GM18519 (cell line): Measurements from ENCODE around the gene KIF14.
"Not testable (repeated sequence)": the region's sequence is repeated elsewhere in the genome, so short reads cannot be mapped to it uniquely, and the experiment has no call there.

Experiments
- ATAC-seq: cut with Tn5 transposase; IDR thresholded peaks from one replicate; pipeline ENCODE4 v1.9.1; 2021; ENCODE audit warnings: mild to moderate bottlenecking, moderate library complexity; ENCODE audit not compliant: unreplicated experiment, low FRiP score

Gene KIF14

DNA sequence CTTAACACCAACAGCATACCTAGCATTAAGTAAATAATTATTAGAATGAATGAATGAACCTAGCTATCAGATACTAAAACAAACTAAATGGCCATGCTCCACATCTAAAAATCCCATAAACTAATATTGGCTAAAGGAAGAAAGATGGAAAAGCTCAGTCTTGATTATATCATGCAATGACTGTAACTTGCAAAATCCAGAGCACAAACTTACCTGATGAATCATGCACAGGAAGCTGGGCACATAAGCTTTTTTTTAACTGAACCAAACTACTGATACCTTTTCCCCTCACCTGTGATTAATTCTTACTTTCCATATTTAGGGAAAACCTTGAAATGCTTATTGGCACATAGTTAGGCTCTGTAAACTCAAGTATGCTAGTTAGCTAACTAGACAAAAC lies 70.2 kb downstream of the KIF14 start:
- ATAC-seq: no peak

DNA sequence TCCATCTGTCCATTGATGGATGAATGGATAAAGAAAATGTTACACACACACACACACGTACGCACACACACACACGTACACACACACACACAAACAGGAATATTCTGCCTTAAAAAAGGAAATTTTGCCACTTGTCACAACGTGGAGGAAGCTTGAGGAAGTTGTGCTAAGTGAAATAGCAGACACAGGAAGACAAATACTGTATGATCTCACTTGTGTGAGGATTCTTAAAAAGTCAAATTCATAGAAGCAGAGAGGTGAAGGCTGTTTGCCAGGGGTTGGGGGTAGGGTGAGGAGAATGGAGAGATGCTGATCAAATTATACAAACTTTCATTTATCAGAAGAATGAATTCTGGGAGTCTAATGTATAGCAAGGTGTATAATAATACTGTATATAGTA lies 73.2 kb downstream of the KIF14 start:
- ATAC-seq: no peak

GRCh38 chr1:200546577-200546976 lies 74.0 kb downstream of the KIF14 start:
- no peak for ATAC-seq

DNA sequence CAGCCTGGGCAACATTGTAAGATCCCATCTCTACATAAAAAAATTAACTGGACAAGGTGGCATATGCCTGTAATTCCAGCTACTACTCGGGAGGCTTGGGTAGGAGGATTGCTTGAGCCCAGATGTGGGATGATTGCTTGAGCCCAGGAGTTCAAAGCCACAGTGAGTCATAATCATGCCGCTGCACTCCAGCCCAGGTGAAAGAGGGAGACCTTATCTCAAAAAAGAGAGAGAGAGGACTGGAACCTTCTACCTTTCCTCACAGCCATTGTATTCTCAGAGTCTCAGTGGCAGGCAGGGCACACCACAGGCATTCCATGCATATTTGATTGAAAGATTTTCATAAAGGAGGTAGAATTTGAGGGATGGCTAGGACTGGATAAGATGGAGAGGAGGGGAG lies 78.4 kb downstream of the KIF14 start:
- ATAC-seq: no peak

DNA sequence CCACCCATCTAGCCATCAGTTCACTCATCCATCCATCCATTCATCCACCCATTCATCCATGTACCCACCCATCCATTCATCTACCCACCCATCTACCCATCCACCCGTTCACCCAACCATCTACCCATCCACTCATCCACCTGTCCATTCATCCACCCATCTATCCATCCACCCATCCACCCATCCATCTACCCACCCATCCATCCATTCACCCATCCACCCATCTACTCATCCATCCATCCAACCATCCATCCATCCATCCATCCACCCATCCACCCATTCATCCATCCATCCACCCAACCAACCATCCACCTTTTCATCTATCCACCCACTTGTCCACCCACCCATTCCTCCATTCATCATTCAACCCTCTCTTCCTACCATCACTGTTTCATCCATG lies 80.3 kb downstream of the KIF14 start:
- ATAC-seq: no peak

DNA sequence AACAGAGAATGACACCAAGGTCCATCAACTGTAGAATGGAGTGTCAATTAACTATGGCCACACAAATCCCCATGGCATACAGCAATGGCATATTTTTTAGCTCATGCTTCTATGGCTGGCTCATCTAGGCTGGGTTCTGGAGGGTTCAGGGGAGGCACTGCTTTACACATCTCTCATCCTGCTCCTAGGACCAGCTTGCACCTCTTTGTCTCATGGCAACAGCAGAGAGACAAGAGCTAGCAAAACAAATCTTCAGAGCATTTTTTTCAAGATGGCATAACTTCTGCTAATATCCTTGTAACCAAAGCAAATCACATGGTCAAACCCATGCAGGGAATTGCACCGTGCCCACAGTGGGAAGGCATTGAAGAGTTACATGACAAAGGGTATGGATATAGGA lies 82.4 kb downstream of the KIF14 start:
- no peak for ATAC-seq

- no peak for ATAC-seq
These were observed 84.9 kb downstream of the KIF14 start for GRCh38 chr1:200535605-200536004.

DNA sequence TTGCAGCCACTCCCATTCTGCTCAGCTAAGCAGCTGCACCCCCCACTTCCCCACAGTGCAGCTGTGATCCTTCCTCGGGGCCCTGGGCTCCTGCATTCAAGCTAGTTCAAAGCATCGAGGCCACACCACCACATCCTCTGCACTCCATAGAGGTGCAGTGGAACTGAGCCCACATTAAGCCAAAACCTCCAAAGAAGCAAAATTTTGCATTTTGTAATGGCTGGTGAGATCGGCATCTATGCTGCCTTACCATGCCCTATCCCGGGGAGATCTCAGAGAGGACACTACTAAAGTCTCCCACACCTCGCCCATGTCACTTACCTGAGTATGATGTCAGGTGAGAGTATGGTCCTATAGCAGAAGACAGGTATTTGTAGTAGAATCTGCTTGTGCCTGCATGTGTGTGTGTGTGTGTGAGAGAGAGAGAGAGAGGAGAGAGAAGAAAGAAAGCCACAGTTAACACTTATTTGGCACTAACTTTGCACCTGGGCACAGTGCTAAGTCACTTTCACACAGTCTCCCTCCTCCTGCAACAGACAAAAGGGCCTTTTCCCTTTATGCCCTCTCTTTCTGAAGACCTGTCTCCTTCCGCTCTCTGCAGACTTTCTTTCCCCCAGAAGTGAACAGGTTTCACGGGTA lies 89.8 kb downstream of the KIF14 start:
- ATAC-seq: no peak

DNA sequence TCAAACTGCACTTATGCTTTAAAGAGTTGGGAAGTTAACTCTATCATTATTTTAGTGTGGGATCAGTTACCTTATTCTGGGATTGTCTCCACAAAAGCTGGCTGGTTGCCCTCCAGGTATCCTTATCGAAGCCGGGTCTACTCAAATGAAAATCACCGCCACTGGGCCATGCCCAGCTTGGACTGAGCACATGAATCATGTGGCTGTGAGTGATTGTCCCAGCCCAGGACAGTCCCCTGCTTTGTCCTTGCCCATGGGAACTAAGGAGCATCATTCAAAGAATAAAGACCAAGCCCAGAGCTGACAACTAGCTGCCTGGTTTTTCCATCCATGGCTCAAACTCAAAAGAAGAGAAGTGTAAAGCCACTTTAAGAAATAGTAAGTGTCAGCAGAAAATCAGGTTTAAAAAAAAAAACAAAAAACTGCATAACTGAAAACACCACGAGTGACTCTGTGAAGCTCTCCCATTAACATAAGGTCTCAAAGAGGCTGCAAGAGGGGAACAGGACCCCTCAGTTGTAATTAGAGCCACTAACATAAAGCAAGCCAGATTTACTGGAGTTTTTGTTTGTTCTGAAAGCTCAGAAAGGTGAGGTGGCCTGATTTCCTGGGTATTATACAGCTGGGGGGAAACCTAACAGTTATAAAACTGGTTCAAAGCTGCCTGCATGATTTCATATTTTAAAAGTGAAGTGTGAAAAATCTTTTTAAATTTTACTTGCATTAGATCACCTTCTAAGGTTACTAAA lies 91.5 kb downstream of the KIF14 start:
- ATAC-seq: no peak

GRCh38 chr1:200527670-200528069 lies 92.9 kb downstream of the KIF14 start:
- ATAC-seq: no peak

- ATAC-seq: no peak
These were observed 93.6 kb downstream of the KIF14 start for GRCh38 chr1:200526709-200527612.

GRCh38 chr1:200525090-200525987 lies 95.2 kb downstream of the KIF14 start:
- ATAC-seq: no peak

- ATAC-seq: not testable (repeated sequence)
These were observed 96.0 kb downstream of the KIF14 start for GRCh38 chr1:200524551-200524950.

DNA sequence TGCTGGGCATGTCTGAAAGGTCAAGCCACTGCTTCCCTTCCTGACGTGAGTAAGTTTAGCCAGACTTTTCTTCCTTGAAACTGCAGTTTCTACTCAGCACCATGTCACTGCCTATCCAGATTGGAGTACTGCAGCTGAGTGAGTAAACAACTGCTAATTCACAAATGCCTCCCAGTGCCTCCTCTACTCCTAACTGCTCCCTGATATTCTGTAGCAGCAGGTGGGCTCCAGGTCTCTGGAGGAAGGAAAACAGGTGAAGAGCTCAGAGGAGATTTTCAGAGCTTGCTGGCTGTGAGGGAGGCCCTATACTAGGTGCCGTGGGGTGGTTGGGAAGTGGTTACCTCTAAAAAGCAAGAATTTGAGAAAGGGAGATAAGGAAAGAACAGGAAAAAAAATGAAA lies 96.5 kb downstream of the KIF14 start:
- ATAC-seq: no peak

- ATAC-seq: no peak
These were observed 99.8 kb downstream of the KIF14 start for GRCh38 chr1:200520735-200521134.

GRCh38 chr1:200518524-200518923 lies 102.0 kb downstream of the KIF14 start:
- no peak for ATAC-seq

GRCh38 chr1:200512191-200512590 lies 108.4 kb downstream of the KIF14 start:
- ATAC-seq: no peak

DNA sequence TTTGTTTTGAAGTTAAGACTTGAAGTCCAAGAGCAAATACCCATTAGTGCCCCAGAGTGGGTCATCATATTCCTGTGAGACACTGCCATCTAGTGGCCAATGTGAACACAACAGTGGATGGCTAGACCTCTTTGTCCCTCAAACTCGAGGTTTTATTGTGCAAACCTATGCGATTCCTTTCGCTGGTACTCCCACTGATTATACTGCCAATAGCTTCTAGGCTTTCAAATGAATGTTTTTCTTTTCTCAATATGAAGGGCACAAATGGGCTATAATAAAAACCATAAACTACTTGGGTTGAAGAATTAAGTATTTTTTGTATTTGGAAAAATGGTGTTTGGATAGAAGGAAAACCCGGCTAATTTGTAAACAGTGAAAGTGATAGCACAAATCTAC lies 110.3 kb downstream of the KIF14 start:
- ATAC-seq: peak; percentile 69

DNA sequence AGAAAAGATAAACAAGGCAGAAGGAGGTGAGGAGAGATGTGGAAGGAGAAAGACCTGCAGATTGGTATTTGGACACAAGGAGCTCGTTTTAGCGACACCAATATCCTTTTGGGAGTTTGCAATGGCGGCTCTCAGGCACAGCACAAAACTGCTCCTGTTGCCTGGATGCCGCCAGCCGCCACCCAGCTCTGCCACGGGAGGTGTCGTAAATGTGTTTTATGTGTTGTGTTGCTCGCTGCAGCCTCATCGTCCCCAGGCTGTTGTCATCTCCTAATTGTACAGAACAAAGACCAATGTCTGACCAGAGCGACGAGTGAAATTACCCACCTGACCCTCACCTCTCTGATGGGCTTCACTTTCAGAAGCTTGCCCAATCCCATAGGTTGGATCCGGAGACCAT lies 114.1 kb downstream of the KIF14 start:
- no peak for ATAC-seq

- ATAC-seq: no peak
These were observed 115.3 kb downstream of the KIF14 start for GRCh38 chr1:200505257-200505656.
